HepG2 (cell line): ENCODE data around the gene HSF4. TPM values are rescaled to one million over a fixed set of nuclear protein-coding genes. Genes with fewer than 3 reads are reported as not detected.

Experiments
- MXD4 ChIP-seq: IDR thresholded peaks from 2 replicates; pipeline ENCODE4 v1.6.1; 2016; ENCODE audit warnings: mild to moderate bottlenecking, missing biosample characterization, missing genetic modification reagents
- NR2F2 ChIP-seq: IDR thresholded peaks from 2 replicates; pipeline ENCODE4 v1.6.1; 2012; ENCODE audit warnings: low read depth, inconsistent platforms, borderline replicate concordance
- PHF8 ChIP-seq: sonication (generic); formaldehyde crosslinking; IDR thresholded peaks from 2 replicates; pipeline ENCODE4 v1.5.0; 2020; ENCODE audit warnings: missing genetic modification reagents
- RARG ChIP-seq: sonication (generic); formaldehyde crosslinking; IDR thresholded peaks from 2 replicates; pipeline ENCODE4 v1.4.0; 2020; ENCODE audit warnings: low read depth, mild to moderate bottlenecking, missing genetic modification reagents
- RCOR2 ChIP-seq: IDR thresholded peaks from 2 replicates; pipeline ENCODE4 v1.6.1; 2016; ENCODE audit warnings: missing biosample characterization, missing genetic modification reagents
- YEATS4 ChIP-seq: sonication (generic); formaldehyde crosslinking; IDR thresholded peaks from 2 replicates; pipeline ENCODE4 v1.4.0; 2020; ENCODE audit warnings: missing genetic modification reagents, borderline replicate concordance
- ZNF136 ChIP-seq: sonication (generic); formaldehyde crosslinking; IDR thresholded peaks from 2 replicates; pipeline ENCODE4 v1.8.1; 2022; ENCODE audit warnings: low read depth, mild to moderate bottlenecking, moderate library complexity, missing genetic modification reagents
- ZNF138 ChIP-seq: sonication (generic); formaldehyde crosslinking; IDR thresholded peaks from 2 replicates; pipeline ENCODE4 v1.5.0; 2020; ENCODE audit warnings: mild to moderate bottlenecking, low read depth, missing genetic modification reagents
- ZNF260 ChIP-seq: sonication (generic); formaldehyde crosslinking; IDR thresholded peaks from 2 replicates; pipeline ENCODE4 v1.4.0; 2020; ENCODE audit warnings: missing genetic modification reagents, low read depth, mild to moderate bottlenecking, borderline replicate concordance
- ZNF605 ChIP-seq: sonication (generic); formaldehyde crosslinking; IDR thresholded peaks from 2 replicates; pipeline ENCODE4 v1.8.0; 2022; ENCODE audit warnings: mild to moderate bottlenecking, missing genetic modification reagents
- polyA plus RNA-seq, 8 experiments: library from polyadenylated mRNA; depleted of rRNA in 3 of 8; stranded (reverse) in 7 of 8; unstranded in 1 of 8; fragments of >200 nt; fragmentation: Illumina TruSeq in 4 of 8; extraction: Trizol in 4 of 8; gene quantifications; 2 replicates each; pipeline versions ENCODE4 v1.2.1 to v1.2.3, GENCODE V29; 2011 to 2016; ENCODE audit warnings: low read depth in 4 of 8, missing spikeins in 1 of 8, mixed read lengths in 1 of 8; ENCODE audit not compliant: insufficient read depth in 1 of 8
- total RNA-seq, 5 experiments: library from RNA; depleted of rRNA; stranded (reverse); fragments of >200 nt; fragmentation: Illumina TruSeq; extraction: Trizol; gene quantifications; 2 replicates each; pipeline ENCODE4 v1.2.3, GENCODE V29; 2016; ENCODE audit warnings: low read depth in 1 of 5
- TF ChIP-seq, protein P1 (sequence below), 2 experiments: fragments of 450-650 bp in 1 of 2; sonication (generic) in 1 of 2; formaldehyde crosslinking in 1 of 2; IDR thresholded peaks; 2 replicates each; pipeline versions ENCODE4 v1.6.1 to v1.8.0; 2016 to 2022; ENCODE audit warnings: antibody characterized with exemption in 1 of 2, mild to moderate bottlenecking in 1 of 2, missing genetic modification reagents in 1 of 2
- TF ChIP-seq, protein P2 (sequence below): sonication (generic); formaldehyde crosslinking; IDR thresholded peaks from 2 replicates; pipeline ENCODE4 v1.4.0; 2020; ENCODE audit warnings: missing genetic modification reagents
- TF ChIP-seq, protein P3 (sequence below): IDR thresholded peaks from 2 replicates; pipeline ENCODE4 v1.6.1; 2016; ENCODE audit warnings: missing genetic modification reagents, missing compliant biosample characterization
- TF ChIP-seq, protein P4 (sequence below): sonication (generic); formaldehyde crosslinking; IDR thresholded peaks from 2 replicates; pipeline ENCODE4 v1.9.0; 2021; ENCODE audit warnings: missing genetic modification reagents, mild to moderate bottlenecking, borderline replicate concordance
- TF ChIP-seq, protein P5 (sequence below): IDR thresholded peaks from 2 replicates; pipeline ENCODE4 v1.6.1; 2016

Gene HSF4
- total and polyA plus RNA-seq, 2 of the 13 experiments (the other 11 are each of a cell fraction or from before 2014, with no cell fraction given), result 3.5 to 16.9 TPM

DNA sequence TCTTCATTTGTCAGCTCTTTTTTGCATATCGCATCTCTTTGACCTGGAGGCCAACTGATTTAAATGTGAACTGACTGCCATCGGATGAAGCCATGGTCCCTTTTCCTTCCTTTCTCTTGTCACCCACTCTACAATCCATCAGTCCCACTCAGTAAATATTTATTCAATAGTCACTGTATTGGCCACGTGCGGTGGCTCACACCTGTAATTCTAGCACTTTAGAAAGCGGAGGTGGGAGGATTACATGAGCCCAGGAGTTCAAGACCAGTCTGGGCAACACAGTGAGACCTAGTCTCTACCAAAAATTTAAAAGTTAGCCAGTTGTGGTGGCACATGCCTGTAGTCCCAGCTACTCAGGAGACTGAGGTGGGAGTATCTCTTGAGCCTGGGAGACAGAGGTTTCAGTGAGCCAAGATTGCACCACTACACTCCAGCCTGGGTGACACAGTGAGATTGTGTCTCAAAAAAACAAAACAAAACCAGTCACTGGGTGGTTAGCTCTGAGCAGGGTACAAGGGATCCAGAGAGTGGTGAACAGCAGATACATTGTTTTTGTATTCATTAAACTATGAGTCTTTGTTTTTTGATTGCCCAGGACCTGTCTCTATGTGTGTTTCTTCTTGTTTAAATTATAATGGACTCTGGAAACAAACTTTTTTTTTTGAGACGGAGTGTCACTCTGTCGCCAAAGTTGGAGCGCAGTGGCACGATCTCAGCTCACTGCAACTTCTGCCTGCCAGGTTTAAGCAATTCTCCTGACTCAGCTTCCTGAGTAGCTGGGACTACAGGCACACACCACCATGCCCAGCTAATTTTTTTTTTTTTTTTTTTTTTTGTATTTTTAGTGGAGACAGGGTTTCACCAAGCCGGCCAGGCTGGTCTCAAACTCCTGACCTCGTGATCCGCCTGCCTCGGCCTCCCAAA lies 47.9 kb upstream of the HSF4 start (continued):
- TF ChIP-seq, protein P1, sequence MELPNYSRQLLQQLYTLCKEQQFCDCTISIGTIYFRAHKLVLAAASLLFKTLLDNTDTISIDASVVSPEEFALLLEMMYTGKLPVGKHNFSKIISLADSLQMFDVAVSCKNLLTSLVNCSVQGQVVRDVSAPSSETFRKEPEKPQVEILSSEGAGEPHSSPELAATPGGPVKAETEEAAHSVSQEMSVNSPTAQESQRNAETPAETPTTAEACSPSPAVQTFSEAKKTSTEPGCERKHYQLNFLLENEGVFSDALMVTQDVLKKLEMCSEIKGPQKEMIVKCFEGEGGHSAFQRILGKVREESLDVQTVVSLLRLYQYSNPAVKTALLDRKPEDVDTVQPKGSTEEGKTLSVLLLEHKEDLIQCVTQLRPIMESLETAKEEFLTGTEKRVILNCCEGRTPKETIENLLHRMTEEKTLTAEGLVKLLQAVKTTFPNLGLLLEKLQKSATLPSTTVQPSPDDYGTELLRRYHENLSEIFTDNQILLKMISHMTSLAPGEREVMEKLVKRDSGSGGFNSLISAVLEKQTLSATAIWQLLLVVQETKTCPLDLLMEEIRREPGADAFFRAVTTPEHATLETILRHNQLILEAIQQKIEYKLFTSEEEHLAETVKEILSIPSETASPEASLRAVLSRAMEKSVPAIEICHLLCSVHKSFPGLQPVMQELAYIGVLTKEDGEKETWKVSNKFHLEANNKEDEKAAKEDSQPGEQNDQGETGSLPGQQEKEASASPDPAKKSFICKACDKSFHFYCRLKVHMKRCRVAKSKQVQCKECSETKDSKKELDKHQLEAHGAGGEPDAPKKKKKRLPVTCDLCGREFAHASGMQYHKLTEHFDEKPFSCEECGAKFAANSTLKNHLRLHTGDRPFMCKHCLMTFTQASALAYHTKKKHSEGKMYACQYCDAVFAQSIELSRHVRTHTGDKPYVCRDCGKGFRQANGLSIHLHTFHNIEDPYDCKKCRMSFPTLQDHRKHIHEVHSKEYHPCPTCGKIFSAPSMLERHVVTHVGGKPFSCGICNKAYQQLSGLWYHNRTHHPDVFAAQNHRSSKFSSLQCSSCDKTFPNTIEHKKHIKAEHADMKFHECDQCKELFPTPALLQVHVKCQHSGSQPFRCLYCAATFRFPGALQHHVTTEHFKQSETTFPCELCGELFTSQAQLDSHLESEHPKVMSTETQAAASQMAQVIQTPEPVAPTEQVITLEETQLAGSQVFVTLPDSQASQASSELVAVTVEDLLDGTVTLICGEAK (IDR thresholded peaks at IDR 0.05), result no peak
- TF ChIP-seq, protein P1 (CRISPR knock-in tag; IDR thresholded peaks at IDR 0.05), result no peak
- no peak for TF ChIP-seq PHF8 (CRISPR knock-in tag)
- no peak for TF ChIP-seq ZNF260 (CRISPR knock-in tag)
- TF ChIP-seq NR2F2, result no peak
- TF ChIP-seq ZNF136, result no peak
- TF ChIP-seq ZNF138 (CRISPR knock-in tag), result no peak
- TF ChIP-seq RCOR2 (CRISPR knock-in tag), result no peak
- TF ChIP-seq ZNF605, result peak; percentile 56; the same call in 1 of the 2 replicates
- peak; percentile 59; the same call in 1 of the 2 replicates for TF ChIP-seq MXD4
- TF ChIP-seq YEATS4 (CRISPR knock-in tag), result no peak
- TF ChIP-seq, protein P2, sequence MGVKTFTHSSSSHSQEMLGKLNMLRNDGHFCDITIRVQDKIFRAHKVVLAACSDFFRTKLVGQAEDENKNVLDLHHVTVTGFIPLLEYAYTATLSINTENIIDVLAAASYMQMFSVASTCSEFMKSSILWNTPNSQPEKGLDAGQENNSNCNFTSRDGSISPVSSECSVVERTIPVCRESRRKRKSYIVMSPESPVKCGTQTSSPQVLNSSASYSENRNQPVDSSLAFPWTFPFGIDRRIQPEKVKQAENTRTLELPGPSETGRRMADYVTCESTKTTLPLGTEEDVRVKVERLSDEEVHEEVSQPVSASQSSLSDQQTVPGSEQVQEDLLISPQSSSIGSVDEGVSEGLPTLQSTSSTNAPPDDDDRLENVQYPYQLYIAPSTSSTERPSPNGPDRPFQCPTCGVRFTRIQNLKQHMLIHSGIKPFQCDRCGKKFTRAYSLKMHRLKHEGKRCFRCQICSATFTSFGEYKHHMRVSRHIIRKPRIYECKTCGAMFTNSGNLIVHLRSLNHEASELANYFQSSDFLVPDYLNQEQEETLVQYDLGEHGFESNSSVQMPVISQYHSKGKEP (CRISPR knock-in tag), result no peak
- TF ChIP-seq, protein P3, sequence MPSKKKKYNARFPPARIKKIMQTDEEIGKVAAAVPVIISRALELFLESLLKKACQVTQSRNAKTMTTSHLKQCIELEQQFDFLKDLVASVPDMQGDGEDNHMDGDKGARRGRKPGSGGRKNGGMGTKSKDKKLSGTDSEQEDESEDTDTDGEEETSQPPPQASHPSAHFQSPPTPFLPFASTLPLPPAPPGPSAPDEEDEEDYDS (CRISPR knock-in tag), result no peak
- no peak for TF ChIP-seq RARG
- TF ChIP-seq, protein P4, sequence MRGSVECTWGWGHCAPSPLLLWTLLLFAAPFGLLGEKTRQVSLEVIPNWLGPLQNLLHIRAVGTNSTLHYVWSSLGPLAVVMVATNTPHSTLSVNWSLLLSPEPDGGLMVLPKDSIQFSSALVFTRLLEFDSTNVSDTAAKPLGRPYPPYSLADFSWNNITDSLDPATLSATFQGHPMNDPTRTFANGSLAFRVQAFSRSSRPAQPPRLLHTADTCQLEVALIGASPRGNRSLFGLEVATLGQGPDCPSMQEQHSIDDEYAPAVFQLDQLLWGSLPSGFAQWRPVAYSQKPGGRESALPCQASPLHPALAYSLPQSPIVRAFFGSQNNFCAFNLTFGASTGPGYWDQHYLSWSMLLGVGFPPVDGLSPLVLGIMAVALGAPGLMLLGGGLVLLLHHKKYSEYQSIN (CRISPR knock-in tag), result no peak
- TF ChIP-seq, protein P5, sequence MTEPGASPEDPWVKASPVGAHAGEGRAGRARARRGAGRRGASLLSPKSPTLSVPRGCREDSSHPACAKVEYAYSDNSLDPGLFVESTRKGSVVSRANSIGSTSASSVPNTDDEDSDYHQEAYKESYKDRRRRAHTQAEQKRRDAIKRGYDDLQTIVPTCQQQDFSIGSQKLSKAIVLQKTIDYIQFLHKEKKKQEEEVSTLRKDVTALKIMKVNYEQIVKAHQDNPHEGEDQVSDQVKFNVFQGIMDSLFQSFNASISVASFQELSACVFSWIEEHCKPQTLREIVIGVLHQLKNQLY (CRISPR knock-in tag), result 0 out of 2 replicates have a peak, but pooled peaks have one; percentile 38
